Bone marrow (tissue), 2 donors: Measurements from ENCODE around the gene CD3E.
"Not testable (repeated sequence)": the region's sequence is repeated elsewhere in the genome, so short reads cannot be mapped to it uniquely, and the experiment has no call there.

Experiments used
- DNase-seq, 2 donors: peaks; one replicate each; lab custom pipeline; 2025; lab: John Stamatoyannopoulos, UW

The CD3E gene

GRCh38 chr11:118290923-118291322 lies 13.6 kb upstream of the CD3E start:
- peak in 1 of 2 donors; percentile 24 for DNase-seq

- DNase-seq = no peak
Observed at GRCh38 chr11:118291477-118292135, 12.9 kb upstream of the CD3E start.

DNA sequence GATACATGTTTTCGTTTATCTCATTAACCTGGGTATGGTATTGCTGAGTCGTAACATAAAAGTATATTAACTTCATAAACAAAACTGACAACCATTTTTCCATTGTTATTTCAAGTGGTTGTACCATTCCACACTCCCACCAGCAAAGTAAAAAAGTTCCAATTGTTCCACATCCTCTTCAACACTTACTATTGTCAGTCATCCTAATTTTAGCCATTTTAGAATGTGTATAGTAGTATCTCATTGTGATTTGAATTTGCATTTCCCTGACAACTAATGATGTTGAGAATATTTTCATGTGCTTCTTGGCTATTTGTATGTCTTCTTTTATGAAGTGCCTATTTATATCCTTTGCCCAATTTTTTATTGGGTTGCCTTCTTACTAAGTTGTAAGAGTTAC lies 10.5 kb upstream of the CD3E start:
- no peak for DNase-seq

DNA sequence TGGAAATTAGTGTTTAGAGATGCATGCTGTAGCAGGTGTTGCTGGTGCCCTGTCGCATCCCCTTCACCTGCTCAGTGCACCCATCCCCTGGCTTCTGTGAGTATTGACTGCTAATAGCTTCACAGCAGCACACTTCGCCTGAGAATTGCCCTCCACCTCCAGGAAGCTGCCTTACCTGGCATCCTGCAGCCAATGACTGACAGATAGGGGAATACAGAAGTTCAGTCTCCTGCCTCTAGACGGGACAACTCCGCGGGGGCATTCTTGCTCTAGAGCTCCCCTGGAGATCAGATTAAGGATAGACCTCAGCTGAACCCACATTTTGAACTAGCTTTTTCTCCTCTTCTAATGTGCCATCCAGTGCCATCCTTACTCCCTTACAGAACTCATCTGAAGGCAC lies 9.3 kb upstream of the CD3E start:
- no peak for DNase-seq

DNA sequence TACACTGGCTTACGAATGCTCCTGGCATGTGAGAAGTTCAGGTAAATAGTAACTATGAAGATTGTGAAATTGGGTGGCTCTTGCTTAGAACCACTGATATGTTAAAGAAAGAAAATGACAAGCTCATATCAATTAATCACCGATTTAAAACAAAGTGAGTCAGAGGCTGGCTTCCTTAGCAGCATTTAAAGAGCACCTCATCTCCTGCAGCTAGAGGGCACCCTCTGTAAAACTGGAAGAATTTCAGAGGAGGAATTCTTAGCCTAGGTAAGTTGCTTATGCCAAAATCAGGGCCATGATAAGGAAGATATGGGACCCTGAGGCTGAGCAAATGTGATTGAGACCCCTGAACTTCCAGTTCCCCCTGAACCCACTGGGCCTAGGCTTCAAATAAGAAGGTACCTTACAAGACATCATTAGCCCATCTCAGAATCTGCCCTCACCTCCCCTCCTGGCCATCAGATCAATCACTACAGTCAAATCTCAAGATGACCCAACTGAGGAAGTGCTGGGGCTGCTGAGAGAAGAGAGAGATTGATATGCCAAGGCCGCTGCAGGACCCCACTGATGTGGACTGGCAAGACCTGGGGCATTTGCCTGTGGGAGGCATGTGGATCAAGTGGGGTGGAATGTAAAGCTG lies 8.6 kb upstream of the CD3E start:
- peak in 1 of 2 donors; percentile 51 for DNase-seq

GRCh38 chr11:118301600-118302195 lies 2.8 kb upstream of the CD3E start:
- no peak for DNase-seq

DNA sequence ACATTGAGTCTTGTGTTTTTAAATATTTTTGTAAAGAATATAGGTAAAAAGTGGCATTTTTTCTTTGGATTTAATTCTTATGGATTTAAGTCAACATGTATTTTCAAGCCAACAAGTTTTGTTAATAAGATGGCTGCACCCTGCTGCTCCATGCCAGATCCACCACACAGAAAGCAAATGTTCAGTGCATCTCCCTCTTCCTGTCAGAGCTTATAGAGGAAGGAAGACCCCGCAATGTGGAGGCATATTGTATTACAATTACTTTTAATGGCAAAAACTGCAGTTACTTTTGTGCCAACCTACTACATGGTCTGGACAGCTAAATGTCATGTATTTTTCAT lies 333 bp upstream of the CD3E start:
- DNase-seq = peak in 1 of 2 donors; percentile 43

DNA sequence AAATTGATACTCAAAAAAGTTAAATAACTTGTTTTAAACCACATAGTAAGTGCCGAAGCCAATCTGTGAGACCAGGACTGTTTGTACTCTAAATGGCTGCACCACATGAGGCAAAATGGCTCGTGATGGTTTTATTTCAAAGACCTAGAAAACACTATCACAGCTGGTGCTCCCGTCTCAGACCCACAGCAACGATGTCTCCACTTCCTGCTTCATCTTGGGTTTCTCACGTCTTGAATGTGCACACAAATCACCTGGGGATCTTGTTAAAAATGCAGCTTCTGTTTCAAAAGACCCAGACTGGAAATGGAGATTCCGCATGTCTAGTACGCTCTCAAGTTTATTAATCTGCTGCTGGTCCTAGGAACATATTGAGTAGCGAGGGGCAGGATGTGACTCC lies 1.2 kb downstream of the CD3E start:
- DNase-seq = no peak

GRCh38 chr11:118306556-118306955 lies 2.0 kb downstream of the CD3E start:
- no peak for DNase-seq

DNA sequence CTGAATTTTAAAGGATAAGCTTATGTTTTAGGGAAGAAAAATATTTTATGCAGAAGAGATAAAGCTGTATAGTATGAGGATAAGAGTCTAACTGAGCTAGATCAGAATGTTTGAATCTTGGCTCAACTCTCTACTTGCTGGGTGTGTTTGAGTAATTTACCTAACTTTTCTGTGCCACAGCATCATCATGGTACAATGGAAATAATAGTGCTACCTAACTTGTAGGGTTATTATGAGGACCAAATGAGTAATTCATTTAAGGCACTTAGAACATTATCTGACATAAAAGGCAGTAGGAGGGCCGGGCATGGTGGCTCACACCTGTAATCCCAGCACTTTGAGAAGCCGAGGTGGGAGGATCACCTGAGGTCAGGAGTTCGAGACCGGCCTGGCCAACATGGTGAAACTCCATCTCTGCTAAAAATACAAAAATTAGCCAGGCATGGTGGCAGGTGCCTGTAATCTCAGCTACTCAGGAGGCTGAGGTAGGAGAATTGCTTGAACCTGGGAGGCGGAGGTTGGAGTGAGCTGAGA lies 4.5 kb downstream of the CD3E start:
- not testable (repeated sequence) for DNase-seq

DNA sequence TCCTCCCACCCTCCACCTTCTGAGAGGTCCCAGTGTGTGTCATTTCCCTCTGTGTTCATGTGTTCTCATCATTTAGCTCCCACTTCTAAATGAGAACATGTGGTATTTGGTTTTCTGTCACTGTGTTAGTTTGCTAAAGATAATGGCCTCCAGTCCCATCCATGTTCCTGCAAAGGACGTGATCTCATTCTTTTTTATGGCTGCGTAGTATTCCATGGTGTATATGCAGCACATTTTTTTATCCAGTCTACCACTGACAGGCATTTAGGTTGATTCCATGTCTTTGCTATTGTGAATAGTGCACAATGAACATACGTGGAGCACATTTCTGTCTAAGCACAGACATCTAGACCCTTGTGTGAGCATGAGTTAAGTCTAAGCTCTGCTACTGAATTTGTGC lies 5.7 kb downstream of the CD3E start:
- DNase-seq = no peak

DNA sequence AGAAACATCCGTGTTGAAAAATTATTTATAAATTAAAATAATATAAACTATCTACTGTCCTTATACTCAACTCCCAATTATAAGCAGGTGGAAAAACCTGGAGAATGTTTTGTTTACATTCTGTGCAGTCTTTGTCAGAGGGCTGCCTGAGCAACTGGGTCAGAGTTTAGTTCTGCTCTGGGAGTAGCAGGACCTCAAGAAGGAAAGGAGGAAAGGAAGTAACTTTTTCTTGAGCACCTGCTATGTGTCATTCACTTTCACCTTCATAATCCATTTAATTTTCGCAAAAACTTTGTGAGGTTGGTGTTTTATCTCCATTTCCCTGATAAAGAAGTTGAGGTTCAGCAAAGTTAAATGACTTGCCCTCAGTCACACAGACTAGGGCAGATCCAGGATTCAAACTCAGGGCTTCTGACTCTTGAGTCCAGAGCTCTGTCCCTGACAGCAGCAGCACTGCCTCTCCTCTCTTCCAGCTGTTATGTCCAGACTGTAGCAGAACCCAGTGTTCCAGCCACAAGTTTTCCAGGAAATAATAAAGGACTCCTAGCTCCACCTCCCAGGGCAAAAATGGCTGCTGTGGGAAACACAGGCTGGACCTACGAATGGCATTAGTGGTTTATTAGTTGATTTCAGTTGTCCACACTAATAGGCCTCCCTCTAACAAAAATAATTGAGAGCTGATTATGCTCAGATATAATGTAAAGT lies 6.4 kb downstream of the CD3E start:
- DNase-seq = no peak

GRCh38 chr11:118311518-118311917 lies 7.0 kb downstream of the CD3E start:
- DNase-seq = no peak

GRCh38 chr11:118312328-118312727 lies 7.8 kb downstream of the CD3E start:
- DNase-seq = peak in 1 of 2 donors; percentile 15

DNA sequence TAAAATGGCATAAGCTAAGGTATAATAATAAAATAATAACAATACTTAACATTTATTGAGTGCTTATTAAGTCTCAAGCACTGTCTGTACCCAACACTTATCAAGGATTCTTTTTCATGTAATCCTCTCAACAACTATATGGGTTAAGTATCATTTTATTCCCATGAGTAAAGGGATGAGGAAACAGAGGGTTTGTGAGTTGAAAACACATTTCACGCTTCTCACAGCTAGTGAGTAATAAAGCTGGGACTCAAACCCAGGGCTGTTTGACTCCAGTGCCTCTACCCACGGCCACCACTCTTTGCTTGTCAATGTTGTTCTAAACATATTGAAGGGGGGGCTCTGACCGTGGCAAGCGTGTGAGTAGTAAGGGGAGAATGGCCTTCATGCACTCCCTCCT lies 8.7 kb downstream of the CD3E start:
- DNase-seq = no peak

GRCh38 chr11:118314988-118315411 lies 10.5 kb downstream of the CD3E start:
- no peak for DNase-seq

DNA sequence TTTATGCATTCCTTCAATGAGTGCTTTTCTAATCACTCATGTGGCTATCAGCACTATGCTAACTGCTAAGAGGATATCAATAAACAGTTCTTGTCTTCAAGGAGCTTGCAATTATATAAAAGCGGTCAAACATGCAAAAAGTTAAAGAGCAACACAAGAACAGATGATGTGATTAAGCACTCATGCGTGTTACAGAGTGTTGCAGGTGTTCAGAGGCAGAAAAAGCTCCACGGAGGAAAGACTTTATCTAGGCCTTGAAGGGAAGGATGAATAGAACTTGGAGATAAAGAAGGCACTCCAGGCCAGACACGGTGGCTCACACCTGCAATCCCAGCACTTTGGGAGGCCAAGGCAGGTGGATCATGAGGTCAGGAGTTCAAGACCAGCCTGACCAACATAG lies 13.6 kb downstream of the CD3E start:
- DNase-seq = no peak

DNA sequence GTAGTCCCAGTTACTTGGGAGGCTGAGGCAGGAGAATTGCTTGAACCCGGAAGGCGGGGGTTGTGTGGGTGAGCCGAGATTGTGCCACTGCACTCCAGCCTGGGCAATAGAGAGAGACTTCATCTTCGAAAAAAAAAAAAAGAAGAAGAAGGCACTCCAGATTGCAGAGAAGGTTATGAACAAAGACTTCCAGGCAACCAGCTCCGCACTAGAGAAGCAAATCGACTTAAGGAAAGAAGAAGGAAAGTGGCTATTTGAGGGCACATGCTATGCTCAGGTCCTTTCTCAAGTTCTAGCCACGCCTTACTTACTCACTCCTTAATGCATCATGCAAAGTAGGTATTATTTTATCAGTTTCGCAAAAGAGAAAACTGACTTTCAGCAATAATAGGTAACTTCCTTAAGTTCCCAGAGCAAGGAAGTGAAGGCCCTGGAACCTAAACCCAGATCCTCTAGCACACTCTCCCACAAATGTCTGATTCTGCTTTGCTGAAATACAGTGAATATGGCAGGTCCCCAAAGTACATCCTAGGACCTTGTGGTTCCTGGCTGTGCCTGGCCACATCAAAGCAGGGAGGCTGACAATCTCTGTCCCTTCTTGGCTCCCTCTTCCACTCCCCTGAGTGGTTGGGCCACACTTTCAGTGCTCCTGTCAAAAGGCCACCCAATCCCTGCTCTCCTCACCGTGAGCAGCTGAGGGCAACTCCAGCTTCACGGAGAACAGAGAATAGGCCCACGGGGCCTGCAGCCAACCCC lies 14.2 kb downstream of the CD3E start:
- DNase-seq = no peak

DNA sequence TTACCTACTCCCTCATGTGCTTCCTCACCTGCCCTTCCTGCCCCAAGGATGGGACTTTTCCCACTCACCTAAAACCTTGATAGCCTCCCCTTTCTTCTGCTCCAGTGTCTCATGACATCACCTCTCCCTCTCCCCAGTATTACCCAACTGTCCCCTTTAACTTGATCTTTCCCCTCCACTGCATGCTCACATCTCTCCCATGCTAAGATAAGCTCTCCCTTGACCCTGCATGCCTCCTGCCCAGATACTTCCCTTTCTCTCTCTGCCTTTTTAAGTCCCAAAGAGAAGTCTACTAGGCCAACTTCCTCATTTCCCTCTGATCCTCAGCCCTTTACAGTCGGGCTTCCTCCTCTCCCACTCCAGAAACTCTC lies 14.8 kb downstream of the CD3E start:
- peak in 1 of 2 donors; percentile 51 for DNase-seq

DNA sequence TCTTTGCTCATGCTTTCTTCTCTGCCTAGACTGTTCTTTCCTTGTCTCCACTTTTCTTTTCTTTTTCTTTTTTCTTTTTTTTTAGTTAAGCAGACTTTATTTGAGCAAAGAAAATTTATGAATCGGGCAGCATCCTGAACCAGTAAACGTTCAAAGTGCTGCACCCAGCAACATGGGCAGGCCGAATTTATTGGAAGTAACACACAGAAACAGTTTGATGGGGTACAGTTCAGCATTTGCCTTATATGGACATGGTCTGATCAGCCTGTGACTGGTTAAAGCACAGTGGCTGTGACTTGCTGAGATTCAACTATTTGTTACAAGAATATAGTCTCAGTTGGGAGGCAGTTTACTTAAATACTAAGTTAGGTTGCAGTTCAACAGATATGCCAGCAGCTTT lies 16.0 kb downstream of the CD3E start:
- no peak for DNase-seq

- no peak for DNase-seq
Observed at GRCh38 chr11:118321386-118322082, 17.0 kb downstream of the CD3E start.
